Brain microvascular endothelial cell (primary cell): ENCODE measurements around the gene GSE1.

ENCODE experiments used
- DNase-seq: peaks from one replicate; pipeline ENCODE4 v3.0.0-alpha.2; 2020
- H3K27ac ChIP-seq: fragments of 250-450 bp; sonication (Bioruptor Pico); 2 replicates; pipeline ENCODE4 v1.5.1; 2020; ENCODE audit warnings: mild to moderate bottlenecking, moderate library complexity
- H3K27me3 ChIP-seq: fragments of 250-450 bp; sonication (Bioruptor Pico); replicated peaks from 2 replicates; pipeline ENCODE4 v1.5.1; 2020; ENCODE audit warnings: mild to moderate bottlenecking
- H3K36me3 ChIP-seq: fragments of 250-450 bp; sonication (Bioruptor Pico); replicated peaks from 2 replicates; pipeline ENCODE4 v1.5.1; 2020; ENCODE audit warnings: mild to moderate bottlenecking
- H3K4me3 ChIP-seq: 2 replicates; pipeline ENCODE4 v1.5.1; 2011; ENCODE audit warnings: low read depth, mild to moderate bottlenecking, control low read depth, low read length, moderate library complexity
- in situ Hi-C: cut with HindIII; loops from 2 replicates; pipeline ENCODE4 v1.10.0; 2017; ENCODE audit warnings: low sequenced_read_pairs, low pct_ligation_motif_present
- TF ChIP-seq, protein P1 (sequence below): IDR thresholded peaks from 2 replicates; pipeline ENCODE4 v1.5.1; 2011; ENCODE audit warnings: low read depth, mild to moderate bottlenecking, moderate library complexity, low read length, control low read depth, inconsistent platforms; ENCODE audit errors: missing control alignments

GSE1 gene

DNA sequence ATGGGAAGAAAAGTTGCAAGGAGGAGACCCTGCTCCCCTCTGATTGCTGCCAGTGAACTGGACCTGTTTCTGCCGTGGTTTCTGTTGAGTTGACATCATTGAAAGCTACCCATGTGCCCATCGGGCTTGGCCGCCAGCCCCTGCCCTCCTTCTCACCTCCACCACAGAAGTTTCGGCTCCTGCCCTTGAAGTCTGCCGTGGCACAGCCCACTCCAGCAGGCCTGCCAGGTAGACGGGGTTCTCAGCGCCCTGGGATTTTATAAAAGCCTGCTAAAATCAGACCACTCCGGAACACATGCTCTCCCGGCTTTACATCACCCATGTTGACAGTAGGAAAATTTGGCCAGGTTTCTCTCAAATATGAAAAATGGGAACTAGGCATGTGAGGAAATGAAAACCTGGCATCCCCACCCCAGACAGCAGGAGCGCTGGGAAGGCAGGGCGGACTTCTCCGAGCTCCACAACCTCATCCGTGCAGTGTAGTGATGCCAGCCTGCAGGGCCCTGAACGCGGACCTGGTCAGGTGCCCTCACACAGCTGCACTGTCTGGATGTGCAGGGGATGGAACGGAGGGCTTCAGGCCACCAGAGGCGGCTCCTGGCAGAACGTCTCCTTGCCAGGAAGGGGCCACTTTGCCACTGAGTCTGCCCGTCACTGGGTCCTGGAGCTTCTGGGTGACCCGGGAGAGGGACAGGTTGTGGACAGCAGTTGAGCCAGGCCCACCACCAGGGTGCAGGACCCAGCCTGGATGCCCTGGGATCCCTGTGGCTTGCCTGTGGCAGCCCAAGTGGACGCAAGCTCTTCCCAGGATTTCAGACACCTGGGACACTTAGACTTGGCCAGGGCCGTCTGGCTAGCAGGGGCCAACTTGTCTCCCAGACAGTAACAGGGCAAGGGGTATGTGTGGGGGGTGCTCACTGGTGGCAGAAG lies 6.9 kb upstream of the GSE1 start:
- DNase-seq = no peak
- Histone ChIP-seq H3K4me3 (no peak overlapping the region), H3K27ac (no peak overlapping the region), H3K27me3 (no peaks in the 10 kb centered on the region), H3K36me3 (no peaks in the 10 kb centered on the region)
- TF ChIP-seq, protein P1, sequence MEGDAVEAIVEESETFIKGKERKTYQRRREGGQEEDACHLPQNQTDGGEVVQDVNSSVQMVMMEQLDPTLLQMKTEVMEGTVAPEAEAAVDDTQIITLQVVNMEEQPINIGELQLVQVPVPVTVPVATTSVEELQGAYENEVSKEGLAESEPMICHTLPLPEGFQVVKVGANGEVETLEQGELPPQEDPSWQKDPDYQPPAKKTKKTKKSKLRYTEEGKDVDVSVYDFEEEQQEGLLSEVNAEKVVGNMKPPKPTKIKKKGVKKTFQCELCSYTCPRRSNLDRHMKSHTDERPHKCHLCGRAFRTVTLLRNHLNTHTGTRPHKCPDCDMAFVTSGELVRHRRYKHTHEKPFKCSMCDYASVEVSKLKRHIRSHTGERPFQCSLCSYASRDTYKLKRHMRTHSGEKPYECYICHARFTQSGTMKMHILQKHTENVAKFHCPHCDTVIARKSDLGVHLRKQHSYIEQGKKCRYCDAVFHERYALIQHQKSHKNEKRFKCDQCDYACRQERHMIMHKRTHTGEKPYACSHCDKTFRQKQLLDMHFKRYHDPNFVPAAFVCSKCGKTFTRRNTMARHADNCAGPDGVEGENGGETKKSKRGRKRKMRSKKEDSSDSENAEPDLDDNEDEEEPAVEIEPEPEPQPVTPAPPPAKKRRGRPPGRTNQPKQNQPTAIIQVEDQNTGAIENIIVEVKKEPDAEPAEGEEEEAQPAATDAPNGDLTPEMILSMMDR = no peak
- in situ Hi-C loops = no loop called here

DNA sequence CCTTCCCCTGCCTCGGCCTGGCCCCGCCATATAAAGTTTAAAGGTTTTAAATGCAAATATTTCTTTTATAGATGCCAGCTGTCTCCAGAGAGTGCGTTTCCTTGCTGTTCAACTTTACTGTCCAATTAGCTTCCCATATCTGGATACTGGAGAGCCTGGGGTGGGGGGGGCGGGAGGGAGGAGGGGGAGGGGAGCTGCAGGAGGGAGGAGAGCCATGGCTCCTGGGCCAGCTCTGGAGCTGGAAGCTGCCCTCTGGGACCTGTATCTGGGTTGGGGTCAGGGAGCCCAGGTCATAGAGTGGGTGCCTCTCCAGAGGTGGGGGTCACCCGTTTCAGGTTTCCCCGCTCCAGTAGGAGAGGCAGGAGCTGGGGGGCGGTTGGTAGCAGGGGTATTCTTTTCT lies 6.2 kb upstream of the GSE1 start:
- H3K27me3 ChIP-seq = no peaks in the 10 kb centered on the region
- H3K36me3 ChIP-seq = no peaks in the 10 kb centered on the region
- no peak overlapping the region for H3K27ac ChIP-seq
- TF ChIP-seq, protein P1 = no peak
- H3K4me3 ChIP-seq = no peak overlapping the region
- no peak for DNase-seq
- in situ Hi-C loops = no loop called here

DNA sequence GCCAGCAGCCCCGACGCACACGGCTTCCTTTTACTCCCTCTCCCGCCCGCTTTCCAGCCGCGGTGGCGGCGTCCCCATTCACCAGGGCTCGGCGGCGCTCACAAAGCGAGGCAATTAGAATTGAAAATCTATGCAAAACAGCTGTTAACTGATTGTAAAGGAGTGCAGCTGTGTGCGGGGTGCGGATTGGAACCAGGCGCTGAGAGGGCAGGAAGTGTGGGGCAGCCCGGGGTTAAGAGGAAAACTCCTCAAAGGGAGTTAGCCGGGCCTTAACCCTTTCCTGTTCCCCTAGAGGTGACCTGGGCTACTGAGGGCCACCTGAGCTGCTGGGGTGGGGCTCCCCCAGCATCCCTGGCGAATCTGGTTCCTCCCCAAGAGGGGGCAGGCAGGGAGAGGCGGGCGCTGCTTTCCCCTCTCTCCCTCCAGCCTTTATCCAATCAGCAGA lies 5.8 kb upstream of the GSE1 start:
- no peak overlapping the region for H3K27ac ChIP-seq
- H3K4me3 ChIP-seq = no peak overlapping the region
- in situ Hi-C loops = no loop called here
- no peaks in the 10 kb centered on the region for H3K27me3 ChIP-seq
- TF ChIP-seq, protein P1 = peak; percentile 33
- H3K36me3 ChIP-seq = no peaks in the 10 kb centered on the region
- DNase-seq = no peak

DNA sequence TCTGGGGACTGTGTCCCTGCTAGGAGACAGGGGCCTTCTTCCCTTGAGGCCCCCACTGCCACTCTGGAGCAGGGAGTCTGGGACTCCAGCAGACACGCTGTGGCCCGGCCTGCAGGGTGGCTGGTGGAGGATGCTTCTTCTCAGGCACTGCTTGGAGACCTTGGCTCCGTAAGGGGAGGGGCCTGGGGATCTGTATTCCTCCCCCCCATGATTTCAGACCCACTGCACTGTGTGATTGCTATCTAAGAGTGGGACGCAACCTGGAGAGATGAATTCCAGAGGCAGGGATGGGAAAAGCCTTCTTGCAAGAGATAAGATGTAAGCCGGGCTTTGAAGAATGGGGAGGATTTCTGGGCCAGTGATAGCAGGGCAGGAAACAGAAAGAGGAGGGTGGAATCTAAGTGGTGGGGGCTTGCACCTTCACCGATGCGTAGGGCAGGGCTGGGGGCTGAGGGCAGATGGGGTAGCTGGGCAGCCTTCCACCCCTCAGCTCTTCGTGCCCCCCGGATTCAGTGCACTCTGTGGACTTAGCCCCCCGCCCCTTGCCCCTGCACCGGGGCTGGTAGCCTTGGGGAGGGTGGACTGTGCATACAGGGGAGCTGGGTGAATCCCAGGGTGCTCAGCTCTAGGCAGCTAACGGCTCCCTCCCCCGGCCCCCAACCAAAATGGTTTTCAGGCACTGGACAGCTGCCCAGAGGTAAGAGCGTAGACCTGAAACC lies 5.2 kb upstream of the GSE1 start:
- no peaks in the 10 kb centered on the region for H3K36me3 ChIP-seq
- no peak for DNase-seq
- H3K27ac ChIP-seq = no peak overlapping the region
- TF ChIP-seq, protein P1 = no peak
- in situ Hi-C loops = no loop called here
- no peak overlapping the region for H3K4me3 ChIP-seq
- no peaks in the 10 kb centered on the region for H3K27me3 ChIP-seq

DNA sequence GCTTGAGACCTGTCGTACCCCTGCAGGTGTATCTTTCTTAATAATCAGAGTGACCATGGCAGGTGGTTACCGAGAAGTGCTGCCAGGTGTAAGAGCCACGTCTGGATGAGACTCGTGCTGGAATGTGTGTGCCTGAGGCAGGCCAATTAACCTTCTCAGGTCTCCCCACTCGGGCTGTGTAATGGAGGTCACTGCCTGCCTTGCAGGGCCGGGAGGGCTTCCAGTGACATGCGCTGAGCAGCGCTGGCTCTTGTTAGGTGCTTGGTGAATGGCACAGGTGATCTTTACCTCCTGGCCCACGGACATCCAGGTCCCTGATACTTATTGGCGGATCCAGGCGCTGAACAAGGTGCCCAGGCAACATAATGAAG lies 4.6 kb upstream of the GSE1 start:
- in situ Hi-C loops = no loop called here
- H3K36me3 ChIP-seq = no peaks in the 10 kb centered on the region
- no peak overlapping the region for H3K27ac ChIP-seq
- TF ChIP-seq, protein P1 = no peak
- H3K4me3 ChIP-seq = no peak overlapping the region
- peaks cover 3% of the 10 kb centered on the region for H3K27me3 ChIP-seq
- no peak for DNase-seq
